Measurements from ENCODE around the gene LRRC72. TPM values are rescaled to one million over a fixed set of nuclear protein-coding genes. Genes with fewer than 3 reads are reported as not detected.
A peak's percentile ranks its signal among the peaks of the same experiment; 100 is the strongest.

Gene LRRC72
- total and polyA plus RNA-seq, 2 experiments from 2014 or later: not detected

DNA sequence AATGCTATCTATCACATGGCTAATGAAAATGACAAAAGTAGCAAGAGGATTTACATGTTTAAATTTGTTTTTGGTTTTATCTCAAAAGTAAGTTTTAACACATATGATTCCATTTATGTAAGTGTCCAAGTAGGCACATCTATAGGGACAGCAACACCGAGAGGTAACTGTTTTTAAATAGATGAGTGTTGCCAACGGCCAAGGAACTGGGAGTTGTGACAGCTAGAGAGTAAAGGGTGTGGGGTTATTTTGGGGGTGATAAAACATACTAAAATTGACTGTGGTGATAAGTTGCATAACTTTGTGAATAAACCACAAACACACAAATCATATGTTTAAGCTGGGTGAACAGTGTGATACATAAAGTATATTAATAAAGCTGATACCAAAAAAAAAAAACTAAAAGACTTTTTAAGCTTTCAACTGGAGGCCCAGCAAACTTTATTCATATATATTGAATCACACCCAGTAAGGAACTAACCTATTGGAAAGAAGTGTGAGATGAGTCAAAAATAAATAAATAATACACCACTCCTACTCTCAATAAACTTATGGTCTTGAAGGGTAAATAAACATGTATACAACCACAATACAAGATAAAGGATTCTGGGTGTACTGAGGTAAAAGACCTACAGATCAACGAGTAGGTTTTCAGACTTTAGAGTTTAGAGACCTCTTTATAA lies 33.0 kb downstream of the LRRC72 start:
- no peaks in the 10 kb centered on the region for H3K9me3 ChIP-seq (ENCODE audit: low read depth)
- no peaks in the 10 kb centered on the region for H3K79me2 ChIP-seq
- H3K27ac ChIP-seq: no peak overlapping the region
- no peak overlapping the region for H3K4me2 ChIP-seq
- H2AFZ ChIP-seq: no peak overlapping the region
- TF ChIP-seq, protein P1, sequence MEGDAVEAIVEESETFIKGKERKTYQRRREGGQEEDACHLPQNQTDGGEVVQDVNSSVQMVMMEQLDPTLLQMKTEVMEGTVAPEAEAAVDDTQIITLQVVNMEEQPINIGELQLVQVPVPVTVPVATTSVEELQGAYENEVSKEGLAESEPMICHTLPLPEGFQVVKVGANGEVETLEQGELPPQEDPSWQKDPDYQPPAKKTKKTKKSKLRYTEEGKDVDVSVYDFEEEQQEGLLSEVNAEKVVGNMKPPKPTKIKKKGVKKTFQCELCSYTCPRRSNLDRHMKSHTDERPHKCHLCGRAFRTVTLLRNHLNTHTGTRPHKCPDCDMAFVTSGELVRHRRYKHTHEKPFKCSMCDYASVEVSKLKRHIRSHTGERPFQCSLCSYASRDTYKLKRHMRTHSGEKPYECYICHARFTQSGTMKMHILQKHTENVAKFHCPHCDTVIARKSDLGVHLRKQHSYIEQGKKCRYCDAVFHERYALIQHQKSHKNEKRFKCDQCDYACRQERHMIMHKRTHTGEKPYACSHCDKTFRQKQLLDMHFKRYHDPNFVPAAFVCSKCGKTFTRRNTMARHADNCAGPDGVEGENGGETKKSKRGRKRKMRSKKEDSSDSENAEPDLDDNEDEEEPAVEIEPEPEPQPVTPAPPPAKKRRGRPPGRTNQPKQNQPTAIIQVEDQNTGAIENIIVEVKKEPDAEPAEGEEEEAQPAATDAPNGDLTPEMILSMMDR (IDR thresholded peaks at IDR 0.05; ENCODE audit: poor library complexity): no peak
- TF ChIP-seq EZH2 (IDR thresholded peaks at IDR 0.05; ENCODE audit: borderline replicate concordance): no peak
- TF ChIP-seq EZH2phosphoT487 (IDR thresholded peaks at IDR 0.05; ENCODE audit: low read depth, severe bottlenecking, unreplicated experiment): no peak
- 85% methylated on average over 3 of the region's 3 CpGs for WGBS (ENCODE audit: low lambda C conversion rate, missing lambda C conversion rate)
- no peaks in the 10 kb centered on the region for H3K9me2 ChIP-seq (replicated peaks; ENCODE audit: insufficient read depth)
- no peaks in the 10 kb centered on the region for H3K36me3 ChIP-seq (replicated peaks; ENCODE audit: insufficient read depth, low read depth)
- DNase-seq (ENCODE audit: low spot score): no peak
- H3K4me1 ChIP-seq (ENCODE audit: insufficient read depth): no peaks in the 10 kb centered on the region
- H4K20me1 ChIP-seq (ENCODE audit: insufficient read depth, poor library complexity, severe bottlenecking): no peaks in the 10 kb centered on the region
- H3K4me3 ChIP-seq: no peak overlapping the region
- no peaks in the 10 kb centered on the region for H3K27me3 ChIP-seq

DNA sequence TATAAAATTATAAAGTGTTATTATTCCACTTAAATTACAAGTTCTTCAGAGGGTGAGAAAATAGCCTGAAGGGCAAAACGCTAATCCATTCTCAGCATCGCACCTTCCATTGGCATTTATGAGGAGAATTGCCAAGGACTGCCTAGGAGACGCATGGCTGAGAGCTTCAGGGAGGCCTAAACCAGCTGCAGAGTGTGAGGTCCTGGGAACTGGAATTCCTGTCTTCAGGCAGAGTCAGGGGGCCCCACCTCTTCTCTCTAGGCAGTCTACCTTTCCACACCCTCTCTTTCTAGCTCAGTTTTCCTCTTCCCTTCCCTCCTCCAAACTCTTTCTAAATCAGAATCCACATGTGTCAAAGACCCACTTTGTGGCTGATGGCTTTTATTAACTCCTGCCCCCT lies 35.3 kb downstream of the LRRC72 start:
- Histone ChIP-seq H3K4me2 (no peak overlapping the region), H3K4me1 (ENCODE audit: insufficient read depth) (no peaks in the 10 kb centered on the region), H3K79me2 (no peaks in the 10 kb centered on the region), H3K4me3 (no peak overlapping the region), H3K27me3 (no peaks in the 10 kb centered on the region), H3K27ac (no peak overlapping the region), H4K20me1 (ENCODE audit: insufficient read depth, poor library complexity, severe bottlenecking) (no peaks in the 10 kb centered on the region), H3K36me3 (replicated peaks; ENCODE audit: insufficient read depth, low read depth) (no peaks in the 10 kb centered on the region), H3K9me2 (replicated peaks; ENCODE audit: insufficient read depth) (no peaks in the 10 kb centered on the region), H3K9me3 (ENCODE audit: low read depth) (no peaks in the 10 kb centered on the region), H2AFZ (no peak overlapping the region)
- no peak for DNase-seq (ENCODE audit: low spot score)
- TF ChIP-seq EZH2 (IDR thresholded peaks at IDR 0.05; ENCODE audit: borderline replicate concordance) (no peak), EZH2phosphoT487 (IDR thresholded peaks at IDR 0.05; ENCODE audit: low read depth, severe bottlenecking, unreplicated experiment) (no peak)
- TF ChIP-seq, protein P1 (IDR thresholded peaks at IDR 0.05; ENCODE audit: poor library complexity): no peak
- WGBS (ENCODE audit: low lambda C conversion rate, missing lambda C conversion rate): 77% methylated on average over 3 of the region's 3 CpGs

DNA sequence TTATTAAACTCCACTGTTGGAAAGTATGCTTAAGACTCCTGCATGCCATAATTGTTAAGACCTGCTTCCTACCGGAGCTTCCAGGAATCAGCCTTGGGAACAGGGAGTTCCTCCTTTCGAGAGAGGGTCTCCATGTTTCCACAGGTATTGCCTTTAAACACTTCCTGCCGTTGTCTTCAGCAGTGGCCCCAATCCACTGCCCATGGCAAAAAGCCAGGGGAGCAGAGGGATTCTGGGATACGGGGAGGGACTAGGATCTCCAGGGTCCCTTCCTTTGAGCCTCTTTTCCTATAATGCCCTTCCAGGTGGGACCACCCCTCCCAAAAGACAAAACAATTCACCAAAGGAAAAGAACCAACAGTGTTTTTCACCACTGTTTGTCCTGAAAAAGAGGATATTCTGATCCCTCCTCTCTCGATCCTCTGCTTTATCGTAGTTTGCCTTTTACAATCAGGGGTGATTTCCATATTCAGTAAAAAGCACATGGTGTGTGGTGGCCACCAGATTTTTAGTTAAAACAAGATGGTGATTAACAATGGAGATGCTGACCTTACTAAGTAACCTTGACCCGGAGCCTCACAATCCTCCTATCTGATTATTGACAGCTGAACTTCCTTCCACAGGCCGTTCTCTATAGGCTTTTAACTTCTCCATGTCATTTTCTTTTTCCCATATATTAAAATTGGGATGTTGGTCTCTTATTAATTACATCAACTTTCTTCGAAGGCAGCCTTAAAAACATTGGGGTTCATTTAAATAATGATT lies 36.0 kb downstream of the LRRC72 start:
- no peaks in the 10 kb centered on the region for H3K27me3 ChIP-seq
- H3K9me2 ChIP-seq (replicated peaks; ENCODE audit: insufficient read depth): no peaks in the 10 kb centered on the region
- no peaks in the 10 kb centered on the region for H3K9me3 ChIP-seq (ENCODE audit: low read depth)
- TF ChIP-seq, protein P1 (IDR thresholded peaks at IDR 0.05; ENCODE audit: poor library complexity): no peak
- TF ChIP-seq EZH2phosphoT487 (IDR thresholded peaks at IDR 0.05; ENCODE audit: low read depth, severe bottlenecking, unreplicated experiment) (no peak), EZH2 (IDR thresholded peaks at IDR 0.05; ENCODE audit: borderline replicate concordance) (no peak)
- H2AFZ ChIP-seq: no peak overlapping the region
- H3K36me3 ChIP-seq (replicated peaks; ENCODE audit: insufficient read depth, low read depth): no peaks in the 10 kb centered on the region
- H3K4me2 ChIP-seq: peak overlapping the region; percentile 37
- no peaks in the 10 kb centered on the region for H3K4me1 ChIP-seq (ENCODE audit: insufficient read depth)
- WGBS (ENCODE audit: low lambda C conversion rate, missing lambda C conversion rate): 85% methylated on average over 9 of the region's 9 CpGs
- no peaks in the 10 kb centered on the region for H3K79me2 ChIP-seq
- H3K4me3 ChIP-seq: no peak overlapping the region
- DNase-seq (ENCODE audit: low spot score): no peak
- H4K20me1 ChIP-seq (ENCODE audit: insufficient read depth, poor library complexity, severe bottlenecking): no peaks in the 10 kb centered on the region
- H3K27ac ChIP-seq: peak overlapping the region; percentile 70

All from hepatocyte (in vitro differentiated cells).